Testis (tissue), 2 donors: ENCODE data around the gene LY6G6D.

ENCODE experiments used
- CTCF ChIP-seq, 3 experiments: fragments of 450-650 bp in 2 of 3; fragments of 200-600 bp in 1 of 3; sonication (generic) in 1 of 3; IDR thresholded peaks; one replicate each; pipeline ENCODE4 v1.5.1; 2016 to 2019; ENCODE audit warnings: antibody characterized with exemption in 3 of 3, mild to moderate bottlenecking in 2 of 3, moderate library complexity in 1 of 3
- POLR2A ChIP-seq: fragments of 450-650 bp; IDR thresholded peaks from one replicate; pipeline ENCODE4 v1.6.1; 2017; ENCODE audit warnings: antibody characterized with exemption, mild to moderate bottlenecking, moderate library complexity

DNA sequence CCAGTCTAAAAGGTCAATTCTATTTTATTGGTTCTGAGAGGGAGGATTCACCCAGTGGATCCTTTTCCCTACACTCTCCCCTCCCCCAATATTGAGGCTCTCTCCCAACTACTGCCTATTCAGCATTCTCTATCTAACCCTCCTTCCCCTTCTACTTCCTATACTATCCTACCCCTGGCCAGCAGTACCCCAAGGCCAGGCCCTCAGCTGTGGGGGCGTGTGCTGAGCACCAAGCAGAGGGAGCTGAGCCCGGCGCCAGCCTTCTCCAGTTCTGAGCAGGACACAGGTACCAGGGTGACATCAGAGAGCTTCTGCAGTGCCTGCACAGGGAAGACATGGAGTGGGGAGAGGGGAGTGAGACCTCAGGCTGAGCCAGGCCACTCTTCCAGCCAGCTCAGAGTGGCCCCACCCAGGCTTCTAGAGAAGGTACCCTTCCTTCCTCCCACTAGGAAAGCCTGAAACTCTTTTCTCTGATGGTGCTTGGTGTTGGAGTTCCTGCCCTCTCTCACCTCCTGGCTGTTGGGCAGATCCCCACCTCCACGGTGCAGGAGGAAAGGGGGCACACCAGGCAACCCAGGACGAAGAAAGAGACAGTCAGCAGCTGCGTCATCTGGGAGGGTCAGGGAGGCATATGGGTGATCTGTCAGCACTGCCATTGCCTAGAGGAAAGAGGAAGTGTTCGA, 12.0 kb downstream of the LY6G6D start:
- TF ChIP-seq CTCF (IDR thresholded peaks at IDR 0.05) (no peak), POLR2A (no peak)
